Nucleus accumbens (tissue), 56 donors: ENCODE data around the gene FANCE.
"Not testable (repeated sequence)": the region's sequence is repeated elsewhere in the genome, so short reads cannot be mapped to it uniquely, and the experiment has no call there.

Experiments
- DNase-seq, 56 donors: peaks; one replicate each; lab custom pipeline; 2025; lab: John Stamatoyannopoulos, UW

Gene FANCE

DNA sequence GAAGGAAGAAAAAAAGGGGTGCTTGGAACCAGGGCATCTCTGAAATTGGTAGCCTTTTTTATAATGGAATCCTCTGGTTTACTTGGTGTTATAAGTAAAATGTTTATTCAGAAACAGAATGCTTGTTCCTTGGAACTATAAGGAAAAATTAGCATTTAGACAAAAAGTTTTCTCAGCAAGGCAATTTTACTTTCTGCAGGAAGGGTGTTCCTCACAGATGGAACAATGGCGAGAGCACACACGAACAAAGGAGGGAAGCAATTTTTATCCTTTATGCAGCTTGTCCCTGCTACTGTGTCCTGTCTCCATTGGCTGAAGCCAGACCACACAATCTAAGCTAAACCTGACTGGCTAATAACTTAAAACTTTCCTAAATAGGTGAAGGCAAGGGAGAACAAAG is 22.7 kb upstream of the FANCE start:
- DNase-seq: no peak

DNA sequence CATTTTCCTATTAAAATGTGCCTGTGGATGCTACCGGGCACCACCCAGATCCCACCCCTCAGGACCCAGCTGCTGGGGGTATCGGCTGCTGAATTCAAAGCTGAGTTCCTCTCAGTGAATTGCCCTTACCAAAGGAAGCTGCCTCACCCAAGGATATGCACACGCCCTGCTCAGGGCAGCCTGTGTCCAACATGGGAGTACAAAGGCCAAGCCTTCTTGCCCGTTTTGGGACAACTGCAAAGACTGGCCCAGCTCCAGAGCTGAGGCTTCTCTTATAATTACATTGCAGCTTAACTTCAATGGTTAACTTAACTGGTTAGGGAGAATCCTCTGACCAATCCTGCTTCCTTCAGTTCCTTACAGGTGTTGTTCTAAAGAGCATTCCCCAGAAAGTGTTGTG is 19.8 kb upstream of the FANCE start:
- DNase-seq: no peak

DNA sequence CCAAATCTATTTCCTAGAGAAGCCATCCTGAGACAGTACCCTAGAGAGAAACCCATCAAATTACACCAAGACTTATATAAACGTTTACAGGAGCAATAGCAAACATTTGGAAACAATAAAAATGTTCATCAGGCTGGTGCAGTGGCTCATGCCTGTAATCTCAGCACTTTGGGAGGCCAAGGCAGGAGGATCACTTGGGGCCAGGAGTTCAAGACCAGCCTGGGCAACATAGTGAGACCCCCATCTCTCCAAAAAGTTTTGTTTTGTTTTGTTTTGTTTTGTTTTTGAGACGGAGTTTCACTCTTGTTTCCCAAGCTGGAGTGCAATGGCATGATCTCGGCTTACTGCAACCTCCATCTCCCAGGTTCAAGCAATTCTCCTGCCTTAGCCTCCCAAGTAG is 19.4 kb upstream of the FANCE start:
- DNase-seq: not testable (repeated sequence)

DNA sequence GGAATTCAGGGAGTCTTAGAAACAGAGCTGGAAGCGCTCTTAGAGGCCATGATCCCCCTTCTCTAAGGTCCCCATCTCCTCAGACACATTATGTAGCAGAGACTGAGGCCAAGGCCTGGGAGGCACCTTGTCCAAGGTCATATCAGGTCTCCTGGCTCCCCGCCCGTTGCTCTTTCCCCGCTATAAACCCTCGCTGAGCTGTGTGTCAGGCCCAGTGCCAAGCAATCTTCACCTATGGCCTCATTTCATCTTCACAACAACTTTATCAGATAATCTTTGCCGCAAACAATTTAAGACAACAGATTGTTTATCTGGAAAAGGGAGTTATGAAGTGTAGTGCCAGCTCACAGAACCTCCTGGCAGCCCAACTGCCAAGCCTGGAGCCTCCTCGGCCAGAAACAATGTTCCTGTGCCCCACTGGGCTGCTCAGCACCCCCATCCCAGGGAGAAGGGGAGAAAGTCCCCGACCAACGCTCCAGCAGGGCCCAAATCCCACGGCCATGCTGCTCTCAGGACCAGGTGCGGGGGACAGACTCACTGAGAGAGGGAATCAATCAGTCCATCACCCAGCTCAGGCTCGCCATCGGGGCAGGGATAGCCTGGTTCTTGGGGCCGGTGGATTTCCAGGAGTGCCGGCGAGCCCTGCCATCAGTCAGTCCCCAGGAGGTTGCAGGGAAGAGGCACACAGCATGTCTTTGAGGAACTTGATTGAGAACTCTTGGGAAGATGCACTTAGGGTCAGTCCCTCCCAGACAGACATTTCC is 16.9 kb upstream of the FANCE start:
- DNase-seq: no peak

DNA sequence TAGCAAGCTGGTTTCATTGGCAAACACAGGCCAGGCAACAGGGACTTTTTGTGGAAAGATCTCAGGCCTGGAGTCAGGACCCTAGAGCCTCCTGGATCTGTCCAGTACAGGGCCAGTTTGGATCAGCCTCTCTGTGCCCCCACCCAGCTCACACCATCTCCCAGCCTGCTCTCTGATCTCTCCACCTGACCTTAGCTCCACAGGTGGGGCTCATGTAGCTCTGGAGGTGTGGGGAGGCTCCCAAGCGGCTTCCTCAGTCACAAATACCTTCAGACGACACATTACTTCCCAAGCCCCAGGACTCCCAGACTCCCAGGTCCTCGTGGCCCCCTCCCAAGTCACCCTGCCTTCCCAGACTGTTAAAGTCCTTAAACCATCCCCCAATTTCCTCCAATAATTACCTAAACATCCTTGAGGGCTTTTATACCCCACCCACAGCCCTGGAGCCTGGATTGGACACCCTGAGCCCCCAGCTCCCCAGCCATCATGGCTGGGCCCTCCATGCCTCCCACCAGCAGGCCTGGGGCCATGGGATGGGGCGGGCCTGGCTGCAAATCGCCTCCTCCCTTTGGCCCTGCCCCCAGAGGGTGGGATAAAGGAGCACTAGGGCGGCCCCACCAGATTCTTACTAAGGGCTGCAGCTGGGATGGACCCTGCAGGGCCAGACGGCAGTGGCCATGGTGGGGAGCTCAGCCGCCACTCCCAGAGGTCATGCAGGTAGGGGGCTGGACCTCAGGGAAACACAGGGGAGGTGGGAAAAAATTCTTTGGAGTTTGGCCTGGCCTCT is 15.9 kb upstream of the FANCE start:
- DNase-seq: no peak

DNA sequence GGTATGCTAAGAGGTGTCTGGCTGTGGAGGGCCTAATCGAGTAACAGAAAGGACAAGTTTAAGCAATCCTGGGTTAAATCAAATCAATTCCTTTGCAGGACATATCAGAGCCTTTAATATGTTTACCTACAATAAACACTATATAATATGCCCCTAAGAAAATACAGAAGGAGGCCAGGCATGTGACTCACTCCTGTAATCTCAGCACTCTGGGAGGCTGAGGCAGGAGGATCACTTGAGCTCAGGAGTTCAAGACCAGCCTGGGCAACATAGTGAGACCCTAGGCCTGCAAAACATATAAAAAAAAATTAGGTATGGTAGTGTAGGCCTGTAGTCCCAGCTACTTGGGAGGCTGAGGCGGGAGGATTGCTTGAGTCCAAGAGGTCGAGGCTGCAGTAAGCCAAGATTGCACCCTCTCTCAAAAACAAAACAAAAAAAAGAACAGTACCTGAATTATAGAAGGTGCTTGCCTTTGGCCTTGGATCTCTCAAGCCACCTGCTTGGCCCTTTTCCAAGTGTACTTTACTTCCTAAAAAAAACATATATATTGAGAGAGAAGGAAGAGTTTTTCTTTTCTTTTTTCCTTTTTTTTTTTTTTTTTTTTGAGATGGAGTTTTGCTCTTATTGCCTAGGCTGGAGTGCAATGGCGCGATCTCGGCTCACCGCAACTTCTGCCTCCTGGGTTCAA is 13.6 kb upstream of the FANCE start:
- not testable (repeated sequence) for DNase-seq

DNA sequence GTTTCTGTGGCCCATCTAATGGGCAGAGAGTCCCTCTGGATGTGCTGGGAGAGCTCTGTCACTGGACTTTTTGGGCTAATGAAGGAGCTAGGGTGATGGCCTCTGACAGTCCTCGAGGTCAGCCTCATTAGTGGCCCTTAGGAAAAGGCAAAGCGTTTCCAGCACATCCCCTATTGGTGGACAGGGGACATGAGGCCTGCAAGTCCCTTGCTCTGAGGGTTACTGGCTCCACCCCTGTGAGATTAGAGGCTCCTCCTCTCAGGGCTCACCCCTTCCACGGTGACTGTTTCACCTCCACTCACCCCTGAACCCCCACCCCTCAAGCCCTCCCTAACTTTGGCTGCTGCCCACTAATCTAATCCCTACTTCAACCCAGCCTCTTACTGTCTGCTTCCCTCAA is 12.8 kb upstream of the FANCE start:
- DNase-seq: no peak

DNA sequence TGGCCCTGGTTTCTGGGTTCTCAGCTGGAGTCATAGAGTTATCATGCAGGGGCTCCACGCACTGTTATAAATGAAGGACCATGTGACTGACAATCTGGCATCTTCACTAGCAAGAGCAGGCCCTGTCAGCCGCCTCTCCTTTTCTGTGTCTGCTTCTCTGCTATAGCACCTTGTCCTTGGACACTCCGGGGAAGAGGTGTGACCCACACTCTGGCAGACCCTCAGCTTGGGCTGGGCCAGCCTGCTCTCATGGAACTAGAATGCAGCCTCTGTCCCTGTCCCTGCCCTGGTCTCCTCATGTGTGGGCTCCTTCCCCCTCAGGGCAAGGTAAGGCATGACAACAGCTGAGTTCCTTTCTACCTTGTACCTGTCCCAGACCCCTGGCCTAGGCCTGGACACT is 10.9 kb upstream of the FANCE start:
- DNase-seq: no peak

DNA sequence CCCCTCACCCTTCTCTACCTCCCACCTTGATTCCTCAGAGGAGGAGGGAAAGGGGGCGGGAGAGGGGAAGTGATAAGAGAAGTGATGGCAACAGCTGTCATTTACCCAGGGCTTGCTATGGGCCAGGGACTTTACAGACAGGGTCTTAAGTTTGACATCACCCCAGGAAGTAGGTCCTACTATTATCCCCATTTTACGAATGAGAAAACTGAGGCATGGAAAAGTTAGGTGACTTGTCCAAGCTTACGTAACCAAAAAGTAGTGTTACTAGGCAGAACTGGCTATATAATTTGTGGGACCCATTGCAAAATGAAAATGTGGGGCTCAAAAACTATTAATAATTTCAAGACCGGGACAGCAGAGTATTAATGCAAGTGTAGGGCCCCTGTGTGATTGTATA is 10.5 kb upstream of the FANCE start:
- DNase-seq: no peak

DNA sequence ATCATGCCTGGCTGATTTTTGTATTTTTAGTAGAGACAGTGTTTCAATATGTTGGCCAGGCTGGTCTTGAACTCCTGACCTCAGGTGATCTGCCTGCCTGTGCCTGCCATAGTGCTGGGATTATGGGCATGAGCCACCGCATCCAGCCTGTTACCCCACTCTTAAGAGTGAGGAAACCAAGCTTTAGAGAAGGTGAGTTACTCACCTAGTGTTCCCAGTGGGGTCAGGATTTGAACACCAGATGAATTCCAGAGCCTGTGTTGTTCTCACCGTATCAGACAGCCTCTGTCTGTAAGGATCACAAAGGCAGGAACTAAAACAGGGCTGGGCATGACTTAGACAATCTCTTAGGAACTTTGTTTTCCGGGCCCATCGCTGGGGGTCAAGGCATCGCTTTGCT is 9.4 kb upstream of the FANCE start:
- no peak for DNase-seq

DNA sequence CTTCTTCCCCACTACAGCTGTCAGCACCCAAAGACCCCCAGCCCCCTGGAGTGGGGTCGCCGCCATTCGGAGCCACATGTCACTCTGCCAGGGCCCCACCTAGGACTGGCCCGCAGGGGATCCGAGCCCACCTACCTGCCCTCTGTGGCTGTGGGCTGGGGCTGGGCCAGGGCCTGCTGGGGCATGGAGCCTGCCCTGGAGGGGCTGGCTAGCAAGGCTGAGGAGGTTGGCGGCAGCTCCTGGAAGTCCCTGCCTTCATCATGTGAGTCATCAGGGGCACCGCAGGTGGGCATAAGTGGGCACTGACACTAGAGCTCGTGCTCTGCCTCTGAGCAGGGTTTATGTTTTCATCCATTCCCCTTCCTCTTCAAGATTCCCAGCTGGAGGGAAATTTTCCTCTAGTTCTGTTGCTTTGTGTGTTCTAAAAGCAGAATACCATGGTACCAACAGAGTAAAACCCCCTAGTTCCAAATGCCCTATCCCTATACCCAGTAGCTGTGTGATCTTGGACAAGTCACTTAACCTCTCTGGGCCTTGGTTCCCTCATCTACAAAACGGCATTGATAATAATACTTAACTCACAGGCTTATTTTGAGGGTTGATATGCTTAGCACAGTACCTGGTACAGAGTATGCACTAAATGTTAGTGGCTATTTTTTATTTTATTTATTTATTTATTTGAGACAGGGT is 8.7 kb upstream of the FANCE start:
- DNase-seq: no peak

DNA sequence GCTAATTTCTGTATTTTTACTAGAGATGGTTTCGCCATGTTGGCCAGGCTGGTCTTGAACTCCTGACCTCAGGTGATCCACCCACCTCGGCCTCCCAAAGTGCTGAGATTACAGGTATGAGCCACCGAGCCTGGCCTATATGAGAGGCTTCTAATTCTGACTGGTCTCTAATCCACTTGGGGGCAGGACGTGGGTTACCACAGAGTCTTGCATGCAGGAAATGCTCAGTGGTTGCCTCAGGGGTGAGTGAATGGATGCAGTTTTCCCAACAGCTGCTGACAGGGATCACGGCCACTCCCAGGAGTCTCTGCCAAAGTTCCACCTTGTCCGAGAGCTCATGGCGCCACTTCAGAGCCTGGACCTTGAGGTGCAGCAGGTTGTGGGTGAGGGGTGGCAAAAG is 6.4 kb upstream of the FANCE start:
- no peak for DNase-seq

DNA sequence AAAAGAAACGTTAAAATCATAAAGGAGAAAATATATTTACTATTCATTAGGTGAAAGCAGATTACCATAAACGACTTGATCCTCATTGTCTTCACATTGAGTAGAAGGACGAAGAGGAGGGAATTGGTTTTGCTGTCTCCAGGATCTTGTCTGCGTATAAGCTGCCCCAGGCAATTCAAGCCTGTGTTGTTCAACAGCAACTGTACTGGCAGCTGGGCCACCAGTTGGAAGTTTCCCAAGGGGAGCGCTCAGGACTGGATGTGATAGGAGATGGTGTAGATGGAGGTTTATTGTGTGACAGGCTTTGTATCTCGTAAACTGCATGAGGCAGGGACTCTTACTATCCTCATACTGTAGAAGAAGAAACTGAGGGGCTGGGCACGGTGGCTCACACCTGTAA is 3.9 kb upstream of the FANCE start:
- DNase-seq: no peak

DNA sequence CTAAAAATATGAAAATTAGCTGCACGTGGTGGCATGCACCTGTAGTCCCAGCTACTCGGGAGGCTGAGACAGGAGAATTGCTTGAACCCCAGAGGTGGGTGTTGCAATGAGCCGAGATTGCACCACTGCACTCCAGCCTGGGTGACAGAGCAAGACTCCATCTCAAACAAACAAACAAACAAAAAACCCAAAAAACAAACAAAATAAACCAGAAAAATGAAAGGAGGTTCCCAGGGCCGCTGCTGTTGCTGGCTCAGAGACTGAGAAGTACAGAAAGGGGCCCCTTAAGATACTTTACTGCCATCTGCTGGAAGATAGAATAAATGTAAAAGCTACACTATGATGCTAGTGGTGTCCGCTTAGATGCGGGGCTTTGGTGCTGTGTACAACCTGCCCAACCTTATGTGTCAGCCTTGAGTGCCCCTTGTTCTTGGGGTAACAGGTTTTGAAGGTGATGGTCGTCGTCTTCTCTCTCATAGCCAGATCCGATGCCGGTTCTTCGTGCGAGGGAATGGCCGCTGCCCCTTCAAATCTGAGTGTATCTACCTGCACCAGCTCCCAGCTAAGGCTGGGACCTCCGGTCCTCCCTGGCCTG is 2.8 kb upstream of the FANCE start:
- DNase-seq: peak in 20 of 56 donors; percentile 6 to 48 (median 12)

DNA sequence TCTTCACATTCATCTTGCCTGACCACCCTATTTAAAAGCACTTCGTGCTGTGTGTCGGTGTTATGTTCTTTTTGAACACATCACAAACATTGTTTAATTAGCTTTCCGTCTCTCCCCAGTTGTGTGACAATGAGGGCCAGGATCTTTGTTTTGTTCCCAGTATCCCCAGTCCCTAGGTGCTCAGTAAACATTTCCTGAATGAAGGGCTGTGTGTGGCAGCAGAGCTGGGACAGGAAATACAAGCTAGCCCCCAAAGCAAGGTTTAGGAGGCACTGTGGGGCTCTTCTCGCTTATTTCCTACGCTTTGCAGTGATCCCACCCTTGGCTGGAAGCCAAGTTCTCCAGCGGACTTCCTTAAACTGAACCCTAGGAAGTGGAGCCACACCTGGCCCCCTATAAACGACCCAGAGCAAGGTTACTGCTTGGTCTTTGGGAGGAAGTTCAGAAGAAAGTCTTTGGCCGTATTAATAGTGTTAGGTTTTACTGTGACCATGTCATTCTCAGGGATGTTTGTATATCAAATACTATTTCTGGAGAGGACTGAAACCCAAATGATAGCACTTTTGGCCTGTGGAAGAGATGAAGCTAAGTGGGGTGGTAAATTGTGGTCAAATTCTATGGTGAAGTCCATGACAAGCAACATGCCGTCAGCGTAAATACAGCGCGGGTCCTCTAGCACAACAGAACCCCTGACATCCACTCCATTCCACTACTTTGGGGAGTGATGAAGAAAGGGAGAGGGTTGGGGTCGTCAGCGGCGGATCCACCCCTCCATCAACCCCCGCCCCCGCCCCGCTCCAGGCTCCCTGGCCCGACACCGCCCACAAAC is 570 bp upstream of the FANCE start:
- no peak for DNase-seq

DNA sequence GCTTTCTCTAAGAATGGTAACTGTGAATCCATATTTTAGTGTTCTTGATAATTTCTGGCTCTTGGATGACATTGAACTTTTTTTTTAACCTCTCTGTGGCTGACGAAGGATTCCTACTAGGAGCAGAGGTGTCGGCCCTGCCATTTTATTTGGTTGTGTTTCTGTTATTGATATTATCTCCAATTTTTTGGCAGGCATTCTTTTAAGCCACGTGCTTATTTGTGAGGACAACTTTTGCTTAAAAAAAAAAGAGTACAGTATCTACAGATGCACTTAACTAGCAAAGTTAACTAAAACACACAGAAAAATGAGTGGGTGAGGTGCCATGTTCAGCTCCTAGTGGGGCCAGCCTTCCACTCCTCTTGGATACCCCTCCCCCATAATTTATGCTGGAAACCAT is 1.1 kb downstream of the FANCE start:
- no peak for DNase-seq

DNA sequence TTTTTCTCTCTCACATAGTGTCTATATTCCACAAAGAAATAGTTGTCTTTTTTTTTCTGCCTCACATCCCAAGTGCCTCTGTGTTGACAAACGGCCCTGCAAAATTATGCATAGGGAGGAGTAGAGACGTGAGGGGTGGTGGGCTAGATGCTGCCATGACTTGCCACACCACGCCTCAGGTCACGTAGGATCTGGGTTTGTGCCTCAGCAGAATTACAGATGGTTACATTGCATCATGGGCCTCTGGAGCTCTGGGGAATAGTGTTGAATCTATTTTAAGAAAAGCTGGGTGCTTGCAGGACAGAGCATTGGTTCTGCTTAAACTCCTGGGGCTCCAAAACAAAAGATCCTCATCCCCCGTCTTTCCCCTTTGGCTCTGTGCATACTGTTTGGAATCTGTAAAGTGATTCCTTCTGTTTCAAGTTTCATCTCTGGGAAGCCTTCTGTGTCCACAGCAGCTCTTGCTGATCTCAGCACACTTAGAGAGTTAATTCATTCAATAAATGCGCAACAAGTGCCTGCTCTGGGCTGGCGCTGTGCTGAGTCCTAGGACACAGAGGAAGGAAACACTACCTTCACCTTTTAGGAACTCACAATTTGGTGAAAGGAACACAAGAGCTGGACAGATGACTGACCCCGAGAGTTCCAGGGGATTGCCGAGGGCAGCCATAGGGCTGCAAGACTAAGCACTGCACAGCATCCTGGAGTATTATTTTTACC is 2.4 kb downstream of the FANCE start:
- no peak for DNase-seq

DNA sequence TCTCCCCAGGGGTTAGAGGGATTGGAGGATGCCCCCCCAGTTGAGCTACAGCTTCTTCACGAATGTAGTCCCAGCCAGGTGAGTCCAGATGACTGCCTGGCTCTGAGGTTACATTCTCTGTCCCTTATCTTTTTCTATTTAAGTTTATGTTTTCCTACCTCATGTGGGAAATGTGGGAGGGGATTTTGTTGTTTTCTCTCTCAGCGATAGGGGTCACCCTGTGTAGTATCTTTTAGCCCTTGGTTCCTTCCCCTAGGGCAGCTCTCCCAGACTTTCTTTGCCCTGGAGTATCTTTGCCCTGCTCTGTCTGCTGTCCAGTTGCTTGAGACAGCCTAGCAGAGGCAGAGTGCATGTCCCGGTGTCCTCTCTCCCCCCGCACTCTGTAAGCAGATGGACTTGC is 5.8 kb downstream of the FANCE start:
- DNase-seq: no peak

DNA sequence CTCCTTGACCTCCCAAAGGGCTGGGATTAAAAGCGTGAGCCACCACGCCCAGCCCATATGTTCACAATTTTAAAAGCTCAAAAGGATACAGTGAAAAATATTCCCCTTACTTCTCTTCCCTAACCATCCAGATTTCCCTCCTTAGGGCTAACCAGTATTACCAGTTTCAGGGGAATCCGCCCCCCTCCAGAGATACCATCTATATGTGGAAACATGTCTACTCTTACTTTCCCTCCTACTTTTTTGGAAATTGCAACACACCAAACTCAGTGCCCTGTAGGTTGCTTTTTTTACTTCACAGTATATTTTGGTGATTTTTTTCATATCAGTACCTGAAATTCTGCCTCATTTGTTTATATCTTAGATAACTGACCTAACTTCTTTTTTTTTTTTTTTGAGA is 9.1 kb downstream of the FANCE start:
- no peak for DNase-seq
